Kidney epithelial cell (primary cell): ENCODE results near the gene ACHE. TPM values are rescaled to one million over a fixed set of nuclear protein-coding genes. Genes with fewer than 3 reads are reported as not detected.
"Not testable (repeated sequence)": the region's sequence is repeated elsewhere in the genome, so short reads cannot be mapped to it uniquely, and the experiment has no call there.

Experiments used
- DNase-seq: peaks from one replicate; pipeline ENCODE4 v3.0.0-alpha.2; 2010; ENCODE audit warnings: low read depth
- H3K27me3 ChIP-seq: 2 replicates; pipeline ENCODE4 v1.6.0; 2011; ENCODE audit warnings: low read length; ENCODE audit not compliant: control insufficient read depth, insufficient read depth
- H3K36me3 ChIP-seq: 2 replicates; pipeline ENCODE4 v1.5.1; 2011; ENCODE audit warnings: low read length; ENCODE audit not compliant: control insufficient read depth, insufficient read depth
- H3K4me3 ChIP-seq: 2 replicates; pipeline ENCODE4 v1.5.1; 2011; ENCODE audit warnings: low read depth, mild to moderate bottlenecking, control low read depth, low read length
- CTCF ChIP-seq: IDR thresholded peaks from 2 replicates; pipeline ENCODE4 v1.5.1; 2011; ENCODE audit warnings: mild to moderate bottlenecking, moderate library complexity, low read length, control low read depth, inconsistent platforms; ENCODE audit not compliant: insufficient read depth, poor library complexity, severe bottlenecking
- total RNA-seq: library from RNA; depleted of rRNA; stranded (reverse); fragments of >200 nt; gene quantifications from 2 replicates; pipeline ENCODE4 v1.2.3, GENCODE V29; 2015

The ACHE gene
- total RNA-seq: 1.3 and 6.4 TPM in 2 replicates

- TF ChIP-seq CTCF: no peak
- H3K4me3 ChIP-seq: peak within 1 kb of the TSS; percentile 37
- no peaks in the 10 kb centered on the region for H3K36me3 ChIP-seq
- DNase-seq: no peak
- H3K27me3 ChIP-seq: peaks cover 28% of the 10 kb centered on the region
Measured at GRCh38 chr7:100895701-100895955, at the start of gene ACHE. Gene ACHE (minus strand): TSS chr7:100895888. CDS start chr7:100894232, 1,656 bp downstream.

- H3K4me3 ChIP-seq: no peak overlapping the region
- no peak for TF ChIP-seq CTCF
- no peaks in the 10 kb centered on the region for H3K36me3 ChIP-seq
- no peak for DNase-seq
- peaks cover 5% of the 10 kb centered on the region for H3K27me3 ChIP-seq
Measured at GRCh38 chr7:100944138-100944537, 48.5 kb upstream of the ACHE start.

GRCh38 chr7:100943693-100944092 lies 48.0 kb upstream of the ACHE start:
- no peak for DNase-seq
- Histone ChIP-seq H3K4me3 (no peak overlapping the region), H3K36me3 (no peaks in the 10 kb centered on the region), H3K27me3 (peaks cover under 1% of the 10 kb centered on the region)
- TF ChIP-seq CTCF: no peak

- TF ChIP-seq CTCF: no peak
- DNase-seq: no peak
- Histone ChIP-seq H3K27me3 (no peaks in the 10 kb centered on the region), H3K36me3 (no peaks in the 10 kb centered on the region), H3K4me3 (no peak overlapping the region)
Measured at GRCh38 chr7:100942045-100942774, 46.5 kb upstream of the ACHE start.

- not testable (repeated sequence) for H3K4me3 ChIP-seq, DNase-seq, H3K36me3 ChIP-seq, H3K27me3 ChIP-seq
Measured at GRCh38 chr7:100936167-100936566, 40.5 kb upstream of the ACHE start.

- not testable (repeated sequence) for DNase-seq, H3K27me3 ChIP-seq, H3K36me3 ChIP-seq, H3K4me3 ChIP-seq
Measured at GRCh38 chr7:100935381-100935780, 39.7 kb upstream of the ACHE start.

- no peak for DNase-seq
- Histone ChIP-seq H3K4me3 (no peak overlapping the region), H3K36me3 (no peaks in the 10 kb centered on the region), H3K27me3 (no peaks in the 10 kb centered on the region)
- TF ChIP-seq CTCF: no peak
Measured at GRCh38 chr7:100933734-100934133, 38.0 kb upstream of the ACHE start.
